ENCODE results near the gene GATB. TPM values are rescaled to one million over a fixed set of nuclear protein-coding genes. Genes with fewer than 3 reads are reported as not detected.

Gene GATB
- total RNA-seq, 1 donor from 2014 or later, result 142 TPM

DNA sequence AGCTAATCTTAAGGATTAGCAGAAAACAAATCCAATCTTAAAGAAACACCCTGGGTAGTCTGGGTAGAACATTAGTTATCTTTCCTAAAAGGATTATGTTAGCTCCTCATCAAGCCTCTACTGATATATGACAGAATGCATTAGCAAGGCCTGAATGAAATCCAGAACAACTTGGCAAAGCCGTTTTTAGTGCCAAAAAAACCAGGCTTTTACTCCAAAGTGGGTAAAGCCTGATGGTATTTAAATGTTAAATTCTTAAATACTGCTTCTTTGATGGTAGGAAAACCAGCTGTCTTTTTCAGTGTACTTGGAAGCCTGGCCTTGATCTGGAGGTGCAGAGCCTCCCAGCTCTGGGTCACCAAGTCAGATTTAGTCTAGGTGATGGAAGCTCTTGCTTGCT is 120.4 kb downstream of the GATB start:
- intact Hi-C loops (cut with micrococcal nuclease), result no loop called here

DNA sequence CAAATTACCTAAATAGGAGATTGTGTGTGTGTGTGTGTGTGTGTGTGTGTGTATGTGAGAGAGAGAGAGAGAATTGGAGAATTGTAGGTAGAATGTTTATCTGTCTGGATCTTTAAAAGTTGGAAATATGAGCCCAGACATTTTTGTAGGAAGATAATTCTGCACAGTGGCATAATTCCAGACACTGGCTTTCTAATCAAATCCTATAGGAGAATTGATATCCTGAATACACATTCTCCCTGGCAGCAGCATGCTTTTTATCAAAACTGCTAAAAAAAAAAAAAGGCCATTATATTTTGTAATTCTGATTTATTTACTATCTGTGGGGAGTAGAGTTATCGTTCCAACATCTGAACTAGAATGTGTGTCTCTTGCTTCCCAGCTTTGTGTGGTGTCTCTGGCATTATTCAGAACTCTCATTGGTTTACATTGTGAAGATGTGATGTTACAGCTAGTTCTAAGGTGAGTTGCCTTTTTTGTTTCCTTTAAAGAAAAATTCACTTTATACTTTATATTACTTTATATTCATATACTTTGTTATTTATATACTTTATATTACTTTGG is 122.4 kb downstream of the GATB start:
- no peak for DNase-seq
- intact Hi-C loops (cut with micrococcal nuclease), result no loop called here
- no peak for ATAC-seq

More for the DNA sequence above, 120.4 kb downstream of the GATB start:
- ATAC-seq (no peak), DNase-seq (no peak)

DNA sequence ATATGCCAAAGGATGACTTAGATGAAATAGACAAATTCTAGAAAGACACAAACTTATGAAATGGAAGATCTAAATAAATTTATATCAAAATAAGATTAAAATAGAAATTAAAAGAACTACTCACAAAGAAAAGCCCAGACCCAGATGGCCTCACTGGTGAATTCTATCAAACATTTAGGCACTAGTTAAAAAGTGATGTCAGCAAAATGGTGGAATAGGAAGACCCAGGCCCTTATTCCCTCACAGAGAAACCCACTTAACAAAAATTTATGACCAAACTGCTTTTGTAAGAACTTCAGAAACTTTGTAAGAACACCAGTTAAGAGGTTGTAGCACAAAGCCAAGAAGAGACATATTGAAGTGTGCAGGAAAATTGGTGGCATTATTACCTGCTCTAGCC is 129.5 kb downstream of the GATB start:
- intact Hi-C loops (cut with micrococcal nuclease), result no loop called here
- no peak for DNase-seq
- no peak for ATAC-seq

DNA sequence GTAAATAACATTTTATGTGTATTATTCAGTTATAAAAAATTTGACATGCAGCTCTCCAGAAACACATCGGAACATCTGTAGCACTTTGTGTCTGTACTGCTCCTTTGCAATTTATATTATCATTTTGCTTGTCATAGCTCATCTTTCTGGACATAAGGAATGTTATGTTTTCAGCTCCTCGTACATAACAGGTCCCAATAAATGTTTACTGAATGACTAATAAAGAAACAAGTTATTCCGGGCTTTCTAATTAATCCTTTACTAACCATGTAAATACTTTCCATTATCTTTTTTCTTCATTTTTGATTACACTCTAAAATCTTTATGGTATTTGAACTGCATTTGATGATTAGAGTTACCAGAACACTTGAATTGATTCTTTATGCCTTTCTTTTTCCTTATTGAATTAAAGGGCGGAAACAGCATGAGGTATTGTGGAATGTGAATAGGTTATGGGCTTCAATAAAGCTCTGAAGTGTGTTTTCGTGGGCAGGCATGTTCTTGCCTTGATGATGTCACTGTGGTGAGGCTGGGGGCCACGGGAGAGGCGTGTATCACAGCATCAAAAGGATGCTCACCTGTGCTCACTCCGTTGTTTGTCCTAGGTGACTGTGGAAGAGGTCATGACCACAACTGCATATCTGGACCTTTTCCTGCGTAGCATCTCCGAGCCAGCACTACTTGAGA is 131.6 kb downstream of the GATB start:
- no peak for DNase-seq
- intact Hi-C loops (cut with micrococcal nuclease), result no loop called here
- no peak for ATAC-seq

DNA sequence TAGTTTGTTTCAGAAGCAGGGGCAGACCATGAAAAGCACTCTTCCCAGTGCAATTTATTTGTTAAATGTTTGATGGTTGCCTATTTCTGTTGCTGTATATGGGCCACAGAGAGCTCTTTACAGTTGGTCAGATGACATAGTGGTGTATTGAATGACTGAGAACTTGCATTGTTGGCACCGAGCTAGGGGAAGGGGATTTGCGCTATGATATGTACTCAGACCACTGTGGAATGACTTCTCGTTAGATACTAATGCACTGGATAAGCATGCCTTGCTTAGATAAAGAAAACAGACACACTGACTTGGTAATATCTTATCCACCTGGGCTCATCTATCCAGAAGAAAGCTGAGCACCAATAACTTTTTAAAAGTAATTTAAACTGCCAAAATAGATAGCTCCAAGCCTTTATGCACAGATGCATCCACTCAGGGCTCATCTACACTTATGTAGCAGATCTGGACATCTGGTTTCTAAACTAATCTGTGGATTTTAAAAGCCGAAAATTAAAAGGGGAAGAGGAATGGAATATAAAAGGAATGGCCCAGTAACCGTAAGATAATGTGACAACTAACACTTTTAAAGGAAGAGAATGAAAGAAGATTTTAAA is 132.7 kb downstream of the GATB start:
- no peak for ATAC-seq
- no peak for DNase-seq
- intact Hi-C loops (cut with micrococcal nuclease), result no loop called here

DNA sequence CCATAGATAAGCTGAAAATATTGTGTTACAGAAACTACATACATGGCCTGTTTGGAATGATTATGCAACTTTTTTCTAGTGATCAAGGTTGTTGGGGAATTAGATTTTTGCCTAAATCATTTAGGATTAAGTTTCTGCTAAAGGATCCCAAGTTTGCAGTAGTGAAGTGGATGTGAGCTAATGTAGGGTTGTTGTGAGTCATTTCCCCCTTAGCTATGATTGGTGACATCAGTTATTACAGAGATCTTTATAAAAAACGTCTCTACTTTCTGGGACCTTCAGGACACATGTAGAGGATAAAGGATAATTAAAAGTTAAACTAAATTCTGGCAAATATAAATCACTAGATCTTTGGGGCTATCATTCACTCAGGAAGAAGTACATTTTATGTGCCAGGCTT is 133.3 kb downstream of the GATB start:
- ATAC-seq (no peak), DNase-seq (no peak)
- intact Hi-C loops (cut with micrococcal nuclease), result no loop called here

DNA sequence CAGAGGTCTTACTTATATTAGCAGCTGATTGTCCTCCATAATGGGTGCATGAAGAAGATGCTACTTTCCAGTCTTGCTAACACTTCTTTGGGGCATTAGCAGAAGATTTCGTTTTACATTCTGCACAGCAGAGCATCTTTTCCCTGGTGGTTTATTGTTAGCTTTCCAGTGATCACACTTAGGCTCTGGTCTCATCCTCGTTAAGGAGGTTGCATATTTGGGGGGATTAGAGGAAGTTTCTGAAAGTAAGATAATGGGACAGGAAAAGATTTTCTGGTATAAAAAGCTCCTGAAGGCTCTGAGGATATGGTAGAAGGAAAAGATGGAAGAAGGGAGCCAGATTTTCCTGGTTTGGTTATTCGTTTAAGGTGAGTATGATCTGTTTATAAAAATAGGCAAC is 134.1 kb downstream of the GATB start:
- ATAC-seq, result no peak
- no peak for DNase-seq
- intact Hi-C loops (cut with micrococcal nuclease), result no loop called here

DNA sequence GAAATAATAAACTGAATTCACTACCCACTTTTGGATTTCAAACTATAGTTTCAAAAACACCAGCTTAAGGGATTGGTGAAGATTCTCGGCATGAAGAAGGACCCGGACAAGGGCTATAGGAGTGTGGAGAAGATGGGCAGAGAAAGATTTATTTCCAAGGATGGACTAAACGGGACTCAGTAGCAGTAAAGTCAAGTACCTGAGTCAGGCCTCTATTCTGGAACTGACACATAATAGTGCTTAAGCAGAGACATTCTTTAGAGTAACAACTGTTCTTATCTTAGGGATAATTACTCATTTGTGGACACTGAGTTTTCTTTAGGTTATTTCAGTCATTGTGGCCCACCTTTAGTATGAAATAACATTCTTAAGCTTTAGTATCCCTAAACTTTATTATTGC is 134.6 kb downstream of the GATB start:
- DNase-seq (no peak), ATAC-seq (no peak)
- intact Hi-C loops (cut with micrococcal nuclease), result no loop called here

DNA sequence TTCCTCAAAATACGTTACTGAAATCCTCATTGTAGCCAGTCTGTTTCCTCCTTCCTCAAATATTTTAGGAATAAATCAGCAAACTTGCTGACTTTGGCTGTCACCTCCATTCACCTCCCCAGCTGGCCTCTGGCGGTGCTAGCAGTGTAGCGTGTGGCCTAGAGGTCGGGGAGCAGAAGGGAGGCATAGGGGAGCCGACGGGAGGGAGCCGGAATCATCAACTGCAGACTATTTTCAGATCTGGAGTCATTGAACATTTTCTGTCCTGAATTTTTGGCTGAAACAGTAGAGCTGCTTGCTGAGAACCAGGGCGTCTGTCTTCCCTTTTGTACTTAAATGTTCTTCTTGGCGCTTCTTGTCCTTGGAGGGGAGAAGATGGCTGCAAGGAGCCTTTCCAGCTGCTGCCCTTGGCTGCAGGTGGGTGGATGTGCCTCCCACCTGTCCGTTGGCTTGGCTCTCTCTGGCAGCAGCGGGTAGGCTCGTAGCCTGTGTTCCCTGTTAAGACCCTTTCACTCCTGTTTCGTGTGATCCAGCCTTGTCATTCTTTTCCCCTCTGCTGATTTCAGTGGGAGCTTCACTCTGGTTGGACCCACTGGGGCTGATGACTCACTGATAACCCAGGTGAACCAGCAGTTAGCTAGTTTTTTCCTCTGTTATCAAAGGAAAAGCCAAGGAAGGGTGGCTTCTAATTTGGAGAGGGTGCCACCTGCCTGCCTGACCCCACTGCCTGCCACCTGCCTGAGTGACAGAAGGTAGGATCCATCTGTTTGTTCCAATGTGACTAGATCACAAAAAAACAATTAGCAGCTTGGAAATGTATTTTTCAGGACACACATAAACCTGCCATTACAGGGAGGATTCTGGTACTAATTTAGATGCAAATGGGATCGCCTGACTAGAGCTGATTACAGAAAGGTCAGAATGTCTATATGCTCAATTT is 135.9 kb downstream of the GATB start:
- no peak for ATAC-seq
- intact Hi-C loops (cut with micrococcal nuclease), result no loop called here
- no peak for DNase-seq

All from left ventricle myocardium superior (tissue), 1 donor.